A549 (cell line): ENCODE measurements around the gene FANCI. TPM values are rescaled to one million over a fixed set of nuclear protein-coding genes. Genes with fewer than 3 reads are reported as not detected.

Experiments used
- ATAC-seq, 2 experiments: fragments of 200-7000 bp in 1 of 2; fragments of >200 bp in 1 of 2; cut with Nextera tagmentation in 1 of 2; cut with Tn5 transposase in 1 of 2; 3 replicates each; pipeline versions ENCODE4 v1.8.0 to v1.9.1; 2018 to 2020; ENCODE audit warnings: mild to moderate bottlenecking in 1 of 2, moderate library complexity in 1 of 2
- CTCF ChIA-PET: fragments of 300-600 bp; sonication (Branson Sonifier 250); formaldehyde crosslinking; extraction: SDS; loops from one replicate; lab custom pipeline; 2021; ENCODE audit warnings: antibody characterized with exemption, inconsistent platforms; lab: Yijun Ruan, JAX
- POLR2A ChIA-PET: fragments of 350-600 bp; formaldehyde crosslinking; extraction: SDS; loops from one replicate; lab custom pipeline; 2021; ENCODE audit warnings: antibody characterized with exemption, inconsistent platforms; lab: Yijun Ruan, JAX
- DNase-seq, 2 experiments: peaks; one replicate each; pipeline versions ENCODE4 v3.0.0 to v3.0.0-alpha.2; 2011 to 2016; ENCODE audit warnings: low read depth in 1 of 2, low spot score in 1 of 2
- FAIRE-seq: peaks from 2 replicates; lab custom pipeline; 2011; peaks lifted over from hg19 to GRCh38; lab: Jason Lieb, UNC
- H3K27ac ChIP-seq, 2 experiments: fragments of >200 bp; sonication (Bioruptor Twin); formaldehyde crosslinking; 3 replicates each; pipeline ENCODE4 v1.5.1; 2016 to 2017
- H3K4me1 ChIP-seq: fragments of >200 bp; sonication (Bioruptor Twin); formaldehyde crosslinking; 3 replicates; pipeline ENCODE4 v1.6.1; 2016
- H3K4me2 ChIP-seq: fragments of >200 bp; sonication (Bioruptor Twin); formaldehyde crosslinking; 3 replicates; pipeline ENCODE4 v1.6.1; 2016
- H3K4me3 ChIP-seq: fragments of >200 bp; sonication (Bioruptor Twin); formaldehyde crosslinking; 3 replicates; pipeline ENCODE4 v1.5.1; 2016
- H3K9me3 ChIP-seq: fragments of >200 bp; sonication (Bioruptor Twin); formaldehyde crosslinking; 3 replicates; pipeline ENCODE4 v1.6.1; 2016
- BHLHE40 ChIP-seq: IDR thresholded peaks from 2 replicates; pipeline ENCODE4 v1.6.1; 2012; ENCODE audit warnings: low read depth, low read length, inconsistent platforms
- CBX2 ChIP-seq: fragments of 200-600 bp; sonication (generic); IDR thresholded peaks from 2 replicates; pipeline ENCODE4 v1.6.1; 2016; ENCODE audit warnings: low read depth, mild to moderate bottlenecking, borderline replicate concordance
- CBX8 ChIP-seq: fragments of 200-600 bp; sonication (generic); IDR thresholded peaks from 2 replicates; pipeline ENCODE4 v1.6.1; 2016
- CEBPB ChIP-seq, 2 experiments: fragments of >200 bp in 1 of 2; sonication (Bioruptor Twin) in 1 of 2; formaldehyde crosslinking in 1 of 2; IDR thresholded peaks; 2 replicates each; pipeline ENCODE4 v1.6.1; 2012 to 2016
- EHF ChIP-seq: fragments of 250-450 bp; sonication (Bioruptor Pico); IDR thresholded peaks from 2 replicates; pipeline ENCODE4 v1.5.0; 2020; ENCODE audit warnings: mild to moderate bottlenecking
- EHMT2 ChIP-seq: fragments of 200-600 bp; sonication (generic); IDR thresholded peaks from 2 replicates; pipeline ENCODE4 v1.6.1; 2016; ENCODE audit warnings: antibody characterized with exemption, low read depth, mild to moderate bottlenecking, moderate library complexity
- EP300 ChIP-seq, 2 experiments: fragments of >200 bp; sonication (Bioruptor Twin); formaldehyde crosslinking; IDR thresholded peaks; 2 replicates in 1 of 2; 3 replicates in 1 of 2; pipeline ENCODE4 v1.6.1; 2016 to 2017
- ESRRA ChIP-seq: fragments of 150-350 bp; IDR thresholded peaks from 2 replicates; pipeline ENCODE4 v1.6.1; 2014; ENCODE audit warnings: mild to moderate bottlenecking, low read length, borderline replicate concordance
- FOSL2 ChIP-seq, 2 experiments: fragments of 450-650 bp in 1 of 2; fragments of >200 bp in 1 of 2; sonication (Bioruptor Twin) in 1 of 2; formaldehyde crosslinking; IDR thresholded peaks; 2 replicates each; pipeline versions ENCODE4 v1.5.0 to v1.6.1; 2016 to 2020; ENCODE audit warnings: mild to moderate bottlenecking in 1 of 2, moderate library complexity in 1 of 2
- HOXA7 ChIP-seq: fragments of 250-450 bp; sonication (Bioruptor Pico); IDR thresholded peaks from 2 replicates; pipeline ENCODE4 v1.5.0; 2020; ENCODE audit warnings: mild to moderate bottlenecking, moderate library complexity
- HOXB13 ChIP-seq: fragments of 250-450 bp; sonication (Bioruptor Pico); IDR thresholded peaks from 2 replicates; pipeline ENCODE4 v1.5.0; 2020; ENCODE audit warnings: low read depth, mild to moderate bottlenecking, moderate library complexity
- JUN ChIP-seq, 2 experiments: fragments of >200 bp; sonication (Bioruptor Twin); formaldehyde crosslinking; IDR thresholded peaks; 2 replicates in 1 of 2; 3 replicates in 1 of 2; pipeline ENCODE4 v1.6.1; 2016 to 2017
- KDM1A ChIP-seq: fragments of 200-600 bp; sonication (generic); IDR thresholded peaks from 2 replicates; pipeline ENCODE4 v1.6.1; 2016; ENCODE audit warnings: low read depth, mild to moderate bottlenecking
- MAX ChIP-seq: IDR thresholded peaks from 2 replicates; pipeline ENCODE4 v1.6.1; 2012
- MAZ ChIP-seq: fragments of 150-350 bp; IDR thresholded peaks from 2 replicates; pipeline ENCODE4 v1.6.1; 2014; ENCODE audit warnings: antibody characterized with exemption, low read depth, low read length, borderline replicate concordance
- MYC ChIP-seq: IDR thresholded peaks from 2 replicates; pipeline ENCODE4 v1.6.1; 2012; ENCODE audit warnings: mild to moderate bottlenecking, inconsistent platforms, low read length, improper control_type of control experiment, borderline replicate concordance
- NPAS2 ChIP-seq: fragments of 250-450 bp; sonication (Bioruptor Pico); IDR thresholded peaks from 2 replicates; pipeline ENCODE4 v1.8.0; 2022; ENCODE audit warnings: mild to moderate bottlenecking, moderate library complexity, borderline replicate concordance
- RAD21 ChIP-seq, 2 experiments: fragments of >200 bp in 1 of 2; sonication (Bioruptor Twin) in 1 of 2; formaldehyde crosslinking in 1 of 2; IDR thresholded peaks in 1 of 2; conservative IDR thresholded peaks in 1 of 2; 2 replicates in 1 of 2; 3 replicates in 1 of 2; pipeline ENCODE4 v1.6.1; 2012 to 2018; ENCODE audit warnings: inconsistent platforms in 1 of 2
- RARB ChIP-seq: fragments of 250-450 bp; sonication (Bioruptor Pico); IDR thresholded peaks from 2 replicates; pipeline ENCODE4 v1.8.0; 2021; ENCODE audit warnings: mild to moderate bottlenecking, moderate library complexity
- RCOR1 ChIP-seq: fragments of 150-350 bp; IDR thresholded peaks from 2 replicates; pipeline ENCODE4 v1.6.1; 2014; ENCODE audit warnings: antibody characterized with exemption, low read length, low read depth
- RFX5 ChIP-seq: fragments of 450-650 bp; IDR thresholded peaks from 2 replicates; pipeline ENCODE4 v1.7.1; 2014; ENCODE audit warnings: antibody characterized with exemption, mild to moderate bottlenecking, moderate library complexity
- SMC3 ChIP-seq: fragments of >200 bp; sonication (Bioruptor Twin); formaldehyde crosslinking; IDR thresholded peaks from 3 replicates; pipeline ENCODE4 v1.6.1; 2018; ENCODE audit warnings: inconsistent platforms
- SREBF2 ChIP-seq: fragments of 450-650 bp; IDR thresholded peaks from 2 replicates; pipeline ENCODE4 v1.6.1; 2014; ENCODE audit warnings: mild to moderate bottlenecking, moderate library complexity
- TP53 ChIP-seq: fragments of 250-450 bp; sonication (Bioruptor Pico); IDR thresholded peaks from 2 replicates; pipeline ENCODE4 v1.5.0; 2021; ENCODE audit warnings: mild to moderate bottlenecking, moderate library complexity
- ZSCAN20 ChIP-seq: fragments of 250-450 bp; sonication (Bioruptor Pico); IDR thresholded peaks from 2 replicates; pipeline ENCODE4 v1.8.0; 2022; ENCODE audit warnings: mild to moderate bottlenecking, moderate library complexity
- WGBS: methylation state at CpG from one replicate; pipeline ENCODE4 v1.1.6; 2017; ENCODE audit errors: missing lambda C conversion rate; 5-methylcytosine and 5-hydroxymethylcytosine counted together
- polyA plus RNA-seq, 4 experiments: library from polyadenylated mRNA; depleted of rRNA in 3 of 4; stranded (reverse); fragments of >200 nt; fragmentation: RNase III in 1 of 4; extraction: RNeasy Plus Mini Kit Qiagen cat#74134 plus additional on column Dnase treatment in 1 of 4; gene quantifications; 2 replicates in 3 of 4; 3 replicates in 1 of 4; pipeline ENCODE4 v1.2.3, GENCODE V29; 2011 to 2017
- TF ChIP-seq, protein P1 (sequence below): fragments of 200-600 bp; sonication (generic); IDR thresholded peaks from 2 replicates; pipeline ENCODE4 v1.6.1; 2016; ENCODE audit warnings: antibody characterized with exemption, mild to moderate bottlenecking, moderate library complexity
- TF ChIP-seq, protein P2 (sequence below): IDR thresholded peaks from 2 replicates; pipeline ENCODE4 v1.6.1; 2012; ENCODE audit warnings: low read depth, borderline replicate concordance
- TF ChIP-seq, protein P3 (sequence below): fragments of 250-450 bp; sonication (Bioruptor Pico); IDR thresholded peaks from 2 replicates; pipeline ENCODE4 v1.5.0; 2020; ENCODE audit warnings: low read depth, mild to moderate bottlenecking, moderate library complexity

FANCI gene
- polyA plus RNA-seq, 2 of the 4 experiments (the other 2 are of a cell fraction) = 101 to 123 TPM

DNA sequence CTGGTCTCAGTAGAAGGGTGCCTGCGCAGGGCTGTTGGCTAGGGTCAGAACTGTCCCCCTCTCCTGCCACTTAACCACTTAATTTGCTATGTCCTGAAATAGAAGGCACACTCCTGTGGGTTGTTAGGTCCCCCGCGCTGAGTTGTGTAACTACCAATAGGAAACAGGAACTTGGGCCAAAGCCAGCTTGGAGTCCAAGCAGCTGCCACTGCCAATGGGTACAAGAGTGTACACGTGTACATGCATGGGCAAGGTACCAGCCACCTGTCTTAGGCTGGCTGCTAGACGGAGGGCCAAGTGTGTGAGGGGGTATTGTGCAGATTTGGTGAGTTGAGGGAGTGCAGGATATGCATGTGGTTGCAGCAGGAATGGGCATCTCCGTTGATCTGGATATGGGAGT lies 120.6 kb downstream of the FANCI start:
- ChIA-PET POLR2A (no interaction called here), CTCF (interaction anchor here (1.0 to 19.6 kb wide), 10 partner anchors 8 to 157 kb away, joined by 3 to 593 read pairs (median 124); partner anchors contain the start of gene POLG)
- ATAC-seq (no peak), FAIRE-seq (no peak), DNase-seq (no peak)
- WGBS = 40% methylated on average over 6 of the region's 6 CpGs
- TF ChIP-seq ZSCAN20 (CRISPR knock-in tag) (no peak), JUN (IDR thresholded peaks at IDR 0.05) (no peak), TP53 (CRISPR knock-in tag) (no peak), RARB (CRISPR knock-in tag) (no peak), CBX8 (no peak), EHF (CRISPR knock-in tag) (no peak), RFX5 (no peak), MAZ (no peak), RAD21 (conservative IDR thresholded peaks at IDR 0.05 in 1 of 2, IDR thresholded peaks at IDR 0.05 in 1 of 2) (no peak), FOSL2 (IDR thresholded peaks at IDR 0.05) (no peak), FOSL2 (CRISPR knock-in tag; IDR thresholded peaks at IDR 0.05) (no peak), RCOR1 (no peak), CEBPB (IDR thresholded peaks at IDR 0.05) (no peak), SMC3 (no peak), BHLHE40 (no peak), SREBF2 (no peak)
- TF ChIP-seq, protein P1, sequence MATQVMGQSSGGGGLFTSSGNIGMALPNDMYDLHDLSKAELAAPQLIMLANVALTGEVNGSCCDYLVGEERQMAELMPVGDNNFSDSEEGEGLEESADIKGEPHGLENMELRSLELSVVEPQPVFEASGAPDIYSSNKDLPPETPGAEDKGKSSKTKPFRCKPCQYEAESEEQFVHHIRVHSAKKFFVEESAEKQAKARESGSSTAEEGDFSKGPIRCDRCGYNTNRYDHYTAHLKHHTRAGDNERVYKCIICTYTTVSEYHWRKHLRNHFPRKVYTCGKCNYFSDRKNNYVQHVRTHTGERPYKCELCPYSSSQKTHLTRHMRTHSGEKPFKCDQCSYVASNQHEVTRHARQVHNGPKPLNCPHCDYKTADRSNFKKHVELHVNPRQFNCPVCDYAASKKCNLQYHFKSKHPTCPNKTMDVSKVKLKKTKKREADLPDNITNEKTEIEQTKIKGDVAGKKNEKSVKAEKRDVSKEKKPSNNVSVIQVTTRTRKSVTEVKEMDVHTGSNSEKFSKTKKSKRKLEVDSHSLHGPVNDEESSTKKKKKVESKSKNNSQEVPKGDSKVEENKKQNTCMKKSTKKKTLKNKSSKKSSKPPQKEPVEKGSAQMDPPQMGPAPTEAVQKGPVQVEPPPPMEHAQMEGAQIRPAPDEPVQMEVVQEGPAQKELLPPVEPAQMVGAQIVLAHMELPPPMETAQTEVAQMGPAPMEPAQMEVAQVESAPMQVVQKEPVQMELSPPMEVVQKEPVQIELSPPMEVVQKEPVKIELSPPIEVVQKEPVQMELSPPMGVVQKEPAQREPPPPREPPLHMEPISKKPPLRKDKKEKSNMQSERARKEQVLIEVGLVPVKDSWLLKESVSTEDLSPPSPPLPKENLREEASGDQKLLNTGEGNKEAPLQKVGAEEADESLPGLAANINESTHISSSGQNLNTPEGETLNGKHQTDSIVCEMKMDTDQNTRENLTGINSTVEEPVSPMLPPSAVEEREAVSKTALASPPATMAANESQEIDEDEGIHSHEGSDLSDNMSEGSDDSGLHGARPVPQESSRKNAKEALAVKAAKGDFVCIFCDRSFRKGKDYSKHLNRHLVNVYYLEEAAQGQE = no peak
- TF ChIP-seq, protein P2, sequence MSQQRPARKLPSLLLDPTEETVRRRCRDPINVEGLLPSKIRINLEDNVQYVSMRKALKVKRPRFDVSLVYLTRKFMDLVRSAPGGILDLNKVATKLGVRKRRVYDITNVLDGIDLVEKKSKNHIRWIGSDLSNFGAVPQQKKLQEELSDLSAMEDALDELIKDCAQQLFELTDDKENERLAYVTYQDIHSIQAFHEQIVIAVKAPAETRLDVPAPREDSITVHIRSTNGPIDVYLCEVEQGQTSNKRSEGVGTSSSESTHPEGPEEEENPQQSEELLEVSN = no peak
- Histone ChIP-seq H3K27ac (no peak overlapping the region), H3K9me3 (no peaks in the 10 kb centered on the region), H3K4me3 (no peak overlapping the region), H3K4me2 (no peak overlapping the region), H3K4me1 (peaks cover 25% of the 10 kb centered on the region)

- FAIRE-seq = no peak
- no peak overlapping the region for H3K27ac ChIP-seq
- DNase-seq = no peak
- H3K4me1 ChIP-seq = peaks cover 23% of the 10 kb centered on the region
- ChIA-PET CTCF (interaction anchor here (1.0 to 19.6 kb wide), 9 partner anchors 20 to 158 kb away, joined by 3 to 593 read pairs (median 242); partner anchors contain the start of gene POLG), POLR2A (no interaction called here)
- ATAC-seq = 0 out of 6 replicates have a peak, but pooled peaks of 1 of the 2 experiments have one; percentile 5
- H3K9me3 ChIP-seq = no peaks in the 10 kb centered on the region
- no peak overlapping the region for H3K4me2 ChIP-seq
- no peak overlapping the region for H3K4me3 ChIP-seq
- WGBS = 33% methylated on average over 12 of the region's 13 CpGs
- TF ChIP-seq ESRRA (no peak), RCOR1 (no peak), NPAS2 (CRISPR knock-in tag) (no peak), HOXA7 (CRISPR knock-in tag) (no peak), CBX2 (no peak), EP300 (IDR thresholded peaks at IDR 0.05) (no peak), HOXB13 (CRISPR knock-in tag) (no peak), KDM1A (no peak), MAX (no peak), MYC (no peak), MAZ (no peak), EHMT2 (0 out of 2 replicates have a peak, but pooled peaks have one; percentile 37)
- TF ChIP-seq, protein P1 = peak; percentile 80
- TF ChIP-seq, protein P3, sequence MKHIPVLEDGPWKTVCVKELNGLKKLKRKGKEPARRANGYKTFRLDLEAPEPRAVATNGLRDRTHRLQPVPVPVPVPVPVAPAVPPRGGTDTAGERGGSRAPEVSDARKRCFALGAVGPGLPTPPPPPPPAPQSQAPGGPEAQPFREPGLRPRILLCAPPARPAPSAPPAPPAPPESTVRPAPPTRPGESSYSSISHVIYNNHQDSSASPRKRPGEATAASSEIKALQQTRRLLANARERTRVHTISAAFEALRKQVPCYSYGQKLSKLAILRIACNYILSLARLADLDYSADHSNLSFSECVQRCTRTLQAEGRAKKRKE = no peak
These were observed 121.1 kb downstream of the FANCI start for GRCh38 chr15:89364741-89365450.
